ENCODE results near the gene COMMD10.

Gene COMMD10

DNA sequence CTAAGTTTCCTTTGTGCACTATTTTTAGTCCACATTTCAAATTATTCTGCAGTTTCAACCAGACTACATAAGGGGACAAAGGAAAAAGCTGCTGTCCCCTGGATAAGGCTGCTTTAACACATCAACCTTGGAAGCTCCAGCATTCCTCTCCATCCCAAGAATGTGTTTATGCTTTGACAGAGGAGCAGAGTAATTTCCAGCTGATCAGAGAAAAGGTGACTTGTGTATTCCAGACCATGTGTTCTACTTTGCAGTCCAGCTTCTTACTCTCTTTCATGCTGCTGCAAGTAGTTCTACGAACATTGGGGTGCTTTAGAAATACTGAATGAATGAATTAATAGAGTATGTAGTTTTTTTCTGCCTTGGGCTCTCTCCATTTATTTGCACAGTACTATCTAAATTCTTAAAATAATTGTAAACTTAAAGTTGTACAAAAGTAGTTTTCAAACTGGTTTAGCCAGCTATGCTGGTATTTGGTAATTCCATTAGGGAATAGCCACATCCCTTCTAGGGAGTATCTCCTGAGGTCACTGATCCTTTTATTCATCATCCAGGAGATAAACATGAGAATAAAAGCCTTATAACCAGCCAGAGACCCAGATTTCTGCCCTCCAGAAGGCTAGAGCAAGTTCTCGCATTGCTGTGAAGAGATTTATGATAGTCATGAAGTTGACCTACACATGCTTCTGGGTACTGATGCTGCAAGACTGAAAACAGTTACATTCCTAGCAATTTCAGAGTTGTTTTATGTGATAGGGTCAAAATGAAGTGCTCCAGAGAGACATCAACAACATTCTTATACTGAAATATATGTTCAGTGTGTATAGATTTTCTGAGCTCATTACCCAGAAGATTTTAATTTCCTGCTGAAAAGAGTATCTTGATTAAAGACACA, 215.2 kb downstream of the COMMD10 start:
- H3K4me1 ChIP-seq (ENCODE audit: insufficient read depth, low read length), result no peaks in the 10 kb centered on the region
- no peak overlapping the region for H3K9ac ChIP-seq (ENCODE audit: low read depth, low read length)
- 0 out of 2 replicates have a peak, but pooled peaks cover 5% of the 10 kb centered on the region for H3K9me3 ChIP-seq (ENCODE audit: control insufficient read depth, insufficient read depth, low read length)
- H3K36me3 ChIP-seq (ENCODE audit: insufficient read depth, low read length), result no peaks in the 10 kb centered on the region

DNA sequence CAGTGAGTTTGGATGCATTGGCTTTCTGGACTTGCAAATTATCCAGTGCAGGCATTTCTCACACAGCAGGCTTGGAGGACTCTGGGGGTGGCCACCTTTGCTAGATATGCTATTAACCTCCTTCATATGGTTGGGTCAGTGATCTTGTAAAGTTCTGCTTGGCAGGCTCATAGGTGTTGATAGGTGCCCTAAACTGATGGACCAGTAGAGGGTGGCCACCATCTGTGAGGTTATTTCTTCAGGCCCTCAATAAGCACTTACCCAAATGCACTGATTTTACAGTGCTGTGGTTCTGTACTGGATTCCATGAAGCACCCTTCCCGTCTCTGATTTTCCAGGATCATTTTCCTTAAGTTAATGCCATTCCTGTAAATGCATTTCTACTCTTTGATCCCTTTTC, 216.3 kb downstream of the COMMD10 start:
- H3K4me1 ChIP-seq (ENCODE audit: insufficient read depth, low read length), result no peaks in the 10 kb centered on the region
- H3K36me3 ChIP-seq (ENCODE audit: insufficient read depth, low read length), result no peaks in the 10 kb centered on the region
- 0 out of 2 replicates have a peak, but pooled peaks cover 5% of the 10 kb centered on the region for H3K9me3 ChIP-seq (ENCODE audit: control insufficient read depth, insufficient read depth, low read length)
- no peak overlapping the region for H3K9ac ChIP-seq (ENCODE audit: low read depth, low read length)

DNA sequence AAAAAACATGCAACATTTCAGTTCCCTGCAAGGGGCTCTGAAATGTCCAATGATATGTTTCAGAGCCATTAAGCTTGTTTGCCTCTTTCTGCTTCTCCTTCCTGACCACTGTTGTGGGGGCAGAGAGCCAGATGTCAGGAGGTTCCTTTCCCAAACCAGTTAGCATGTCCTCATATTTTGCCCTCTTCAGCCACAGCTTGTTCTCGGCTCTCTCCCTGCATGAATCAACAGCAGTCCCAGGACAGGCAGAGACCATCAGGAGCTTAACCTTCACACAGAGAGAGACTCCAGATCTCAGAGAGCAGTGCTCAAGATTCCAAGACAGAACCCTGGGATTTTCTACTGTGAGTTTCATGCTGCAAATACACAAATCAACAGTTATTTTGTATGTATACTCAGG, 218.5 kb downstream of the COMMD10 start:
- Histone ChIP-seq H3K9ac (ENCODE audit: low read depth, low read length) (no peak overlapping the region), H3K4me1 (ENCODE audit: insufficient read depth, low read length) (no peaks in the 10 kb centered on the region), H3K36me3 (ENCODE audit: insufficient read depth, low read length) (no peaks in the 10 kb centered on the region), H3K9me3 (ENCODE audit: control insufficient read depth, insufficient read depth, low read length) (0 out of 2 replicates have a peak, but pooled peaks cover under 1% of the 10 kb centered on the region)

DNA sequence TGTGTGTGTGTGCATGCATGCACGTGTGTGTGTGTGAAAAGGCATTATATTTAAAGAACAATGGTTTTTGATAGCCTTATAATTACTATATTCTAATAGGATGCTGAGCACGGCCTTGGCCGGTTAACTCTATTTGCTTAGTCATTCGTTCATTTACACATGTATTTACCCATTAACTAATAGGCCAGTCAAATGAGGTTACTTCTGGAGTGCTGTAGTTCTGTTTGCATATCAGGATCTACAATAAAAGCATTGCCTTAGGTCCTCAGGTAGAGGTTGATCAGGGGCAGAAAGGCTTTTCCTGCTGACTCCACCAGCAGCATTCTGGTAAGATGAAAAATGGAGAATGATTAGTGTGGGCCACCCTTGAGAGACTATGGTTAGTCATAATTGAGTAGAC, 219.0 kb downstream of the COMMD10 start:
- Histone ChIP-seq H3K9me3 (ENCODE audit: control insufficient read depth, insufficient read depth, low read length) (no peaks in the 10 kb centered on the region), H3K9ac (ENCODE audit: low read depth, low read length) (no peak overlapping the region), H3K4me1 (ENCODE audit: insufficient read depth, low read length) (no peaks in the 10 kb centered on the region)

DNA sequence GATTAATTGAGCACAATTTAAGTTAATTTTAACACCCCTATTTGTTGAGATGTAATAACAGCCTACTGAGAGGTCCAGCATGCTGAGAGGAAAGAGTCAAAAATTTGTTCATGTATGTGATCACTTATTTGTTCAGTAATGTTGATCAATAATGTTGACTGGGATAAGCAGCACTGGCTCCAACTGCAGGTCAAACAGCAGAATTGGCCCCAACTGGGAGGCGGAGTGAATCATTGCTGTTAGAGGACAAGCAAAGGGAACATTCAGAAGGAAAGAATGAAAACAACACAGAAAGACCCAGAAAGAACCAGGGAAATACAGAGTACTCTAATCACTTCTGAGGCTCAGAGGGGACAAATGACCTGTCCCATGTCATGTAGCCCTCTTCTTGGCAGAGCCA, 221.1 kb downstream of the COMMD10 start:
- no peak overlapping the region for H3K9ac ChIP-seq (ENCODE audit: low read depth, low read length)
- no peaks in the 10 kb centered on the region for H3K4me1 ChIP-seq (ENCODE audit: insufficient read depth, low read length)
- no peaks in the 10 kb centered on the region for H3K9me3 ChIP-seq (ENCODE audit: control insufficient read depth, insufficient read depth, low read length)

More for the DNA sequence above, 219.0 kb downstream of the COMMD10 start:
- no peaks in the 10 kb centered on the region for H3K36me3 ChIP-seq (ENCODE audit: insufficient read depth, low read length)

DNA sequence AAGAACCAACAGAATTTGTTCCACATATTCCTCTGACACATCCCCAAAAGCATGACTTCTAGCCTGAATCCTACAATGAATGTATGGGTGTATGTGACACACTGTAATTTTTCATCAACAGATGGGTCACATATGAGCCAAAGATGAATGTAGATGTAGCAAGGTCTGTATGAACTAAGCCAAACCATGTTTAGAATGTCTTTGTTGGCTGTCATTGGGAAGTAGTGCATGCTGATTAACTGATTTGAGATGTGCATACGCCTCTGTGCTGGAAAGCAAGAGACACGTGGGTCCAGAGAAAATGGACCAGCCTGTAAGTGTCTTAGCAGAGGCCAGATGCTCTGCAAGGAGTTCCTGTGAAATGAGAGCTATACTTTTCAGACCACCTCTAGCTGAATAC, 222.0 kb downstream of the COMMD10 start:
- Histone ChIP-seq H3K36me3 (ENCODE audit: insufficient read depth, low read length) (no peaks in the 10 kb centered on the region), H3K9me3 (ENCODE audit: control insufficient read depth, insufficient read depth, low read length) (no peaks in the 10 kb centered on the region), H3K9ac (ENCODE audit: low read depth, low read length) (no peak overlapping the region), H3K4me1 (ENCODE audit: insufficient read depth, low read length) (no peaks in the 10 kb centered on the region)

More for the DNA sequence above, 221.1 kb downstream of the COMMD10 start:
- H3K36me3 ChIP-seq (ENCODE audit: insufficient read depth, low read length), result no peaks in the 10 kb centered on the region

DNA sequence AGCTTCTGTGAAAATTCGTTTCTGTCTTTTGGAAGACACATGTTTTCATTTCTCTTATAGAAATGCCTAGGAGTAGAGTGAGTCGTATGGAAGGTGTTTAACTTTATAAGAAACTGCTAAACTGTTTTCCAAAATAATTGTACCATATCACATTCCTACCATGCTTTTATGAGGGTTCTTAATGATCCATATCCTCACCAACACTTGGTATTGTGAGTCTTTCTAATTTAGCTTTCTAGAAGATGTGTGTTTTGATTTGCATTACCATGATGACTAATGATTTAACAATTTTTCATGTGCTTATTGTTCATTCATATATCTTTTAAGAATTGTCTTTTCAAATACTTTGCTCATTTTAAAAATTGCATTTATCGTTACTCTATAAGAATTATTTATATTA, 223.6 kb downstream of the COMMD10 start:
- Histone ChIP-seq H3K36me3 (ENCODE audit: insufficient read depth, low read length) (no peaks in the 10 kb centered on the region), H3K9me3 (ENCODE audit: control insufficient read depth, insufficient read depth, low read length) (no peaks in the 10 kb centered on the region), H3K4me1 (ENCODE audit: insufficient read depth, low read length) (no peaks in the 10 kb centered on the region), H3K9ac (ENCODE audit: low read depth, low read length) (no peak overlapping the region)

DNA sequence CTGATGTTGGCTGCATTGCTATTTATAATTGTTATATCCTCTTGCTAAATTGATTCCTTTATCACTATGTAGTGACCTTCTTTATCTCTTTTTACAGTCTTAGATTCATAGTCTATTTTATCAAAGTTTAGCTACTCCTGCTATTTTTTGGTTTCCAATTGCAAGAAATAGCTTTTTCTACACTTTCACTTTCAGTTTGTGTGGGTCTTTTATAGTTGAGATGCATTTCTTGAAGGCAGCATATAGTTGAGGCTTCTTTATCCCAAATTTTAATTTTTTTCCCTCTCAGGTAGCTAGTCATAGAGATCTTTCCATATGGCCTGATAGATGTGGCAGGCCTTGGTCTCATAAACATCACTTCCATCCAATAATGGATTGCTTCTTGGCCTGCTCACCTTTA, 228.5 kb downstream of the COMMD10 start:
- no peak overlapping the region for H3K9ac ChIP-seq (ENCODE audit: low read depth, low read length)
- no peaks in the 10 kb centered on the region for H3K4me1 ChIP-seq (ENCODE audit: insufficient read depth, low read length)

DNA sequence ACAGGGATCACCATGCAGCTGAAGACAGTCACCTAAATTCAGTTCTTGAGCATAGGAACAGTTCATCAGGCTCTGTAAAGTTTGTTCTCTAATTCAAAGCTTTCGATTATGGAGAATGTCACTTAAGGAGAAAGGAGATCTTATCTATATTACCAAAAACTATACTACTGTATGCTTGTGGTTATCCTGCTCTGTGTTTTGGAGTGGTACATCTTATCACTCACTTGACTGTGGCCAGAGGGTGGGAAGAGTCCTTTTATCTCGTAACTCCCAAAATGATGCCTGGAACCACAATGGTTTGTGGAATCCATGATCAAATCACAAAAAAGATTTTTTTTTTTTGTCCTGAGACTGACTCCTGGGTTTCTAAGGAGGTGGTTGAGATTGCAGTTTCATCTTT, 230.7 kb downstream of the COMMD10 start:
- no peaks in the 10 kb centered on the region for H3K36me3 ChIP-seq (ENCODE audit: insufficient read depth, low read length)
- no peaks in the 10 kb centered on the region for H3K9me3 ChIP-seq (ENCODE audit: control insufficient read depth, insufficient read depth, low read length)
- no peaks in the 10 kb centered on the region for H3K4me1 ChIP-seq (ENCODE audit: insufficient read depth, low read length)
- no peak overlapping the region for H3K9ac ChIP-seq (ENCODE audit: low read depth, low read length)

More for the DNA sequence above, 228.5 kb downstream of the COMMD10 start:
- H3K9me3 ChIP-seq (ENCODE audit: control insufficient read depth, insufficient read depth, low read length), result no peaks in the 10 kb centered on the region
- no peaks in the 10 kb centered on the region for H3K36me3 ChIP-seq (ENCODE audit: insufficient read depth, low read length)

DNA sequence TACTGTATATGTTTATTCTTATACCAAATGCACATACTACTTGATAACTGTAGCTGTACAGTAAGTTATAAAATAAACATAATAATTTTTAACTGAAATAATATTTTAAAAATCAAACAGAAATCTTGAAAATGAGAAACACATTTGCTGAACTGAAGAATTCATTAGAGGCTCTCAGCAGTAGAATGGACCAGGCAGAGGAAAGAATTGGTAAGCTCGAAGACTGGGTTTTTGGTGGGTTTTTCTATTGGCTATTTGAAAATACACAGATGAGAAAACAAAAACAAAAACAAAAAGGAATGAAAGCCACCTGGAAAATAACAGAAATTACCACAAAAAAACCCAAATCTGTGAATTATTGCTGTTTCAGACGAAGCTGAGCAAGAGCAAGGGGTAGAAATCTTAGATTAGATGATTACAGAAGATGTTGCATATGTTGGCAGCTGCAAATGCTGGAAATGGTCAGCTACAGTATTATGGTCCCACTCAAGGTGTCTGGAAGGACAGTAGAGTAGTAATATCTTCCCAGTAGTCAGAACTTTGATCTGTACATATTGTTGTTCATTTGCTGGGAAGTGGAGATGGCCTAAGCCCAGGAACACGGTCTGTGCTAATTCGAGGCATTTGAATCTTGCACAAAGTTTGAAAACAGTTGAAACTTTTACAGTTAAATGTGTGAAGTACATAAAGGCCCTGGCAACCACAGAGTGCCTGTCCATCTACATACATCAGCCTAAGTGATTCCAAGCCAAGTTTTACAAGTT, 233.4 kb downstream of the COMMD10 start:
- H3K4me1 ChIP-seq (ENCODE audit: insufficient read depth, low read length), result no peaks in the 10 kb centered on the region
- H3K9me3 ChIP-seq (ENCODE audit: control insufficient read depth, insufficient read depth, low read length), result no peaks in the 10 kb centered on the region; the same call in 1 of the 2 replicates
- no peak overlapping the region for H3K9ac ChIP-seq (ENCODE audit: low read depth, low read length)
- H3K36me3 ChIP-seq (ENCODE audit: insufficient read depth, low read length), result no peaks in the 10 kb centered on the region

DNA sequence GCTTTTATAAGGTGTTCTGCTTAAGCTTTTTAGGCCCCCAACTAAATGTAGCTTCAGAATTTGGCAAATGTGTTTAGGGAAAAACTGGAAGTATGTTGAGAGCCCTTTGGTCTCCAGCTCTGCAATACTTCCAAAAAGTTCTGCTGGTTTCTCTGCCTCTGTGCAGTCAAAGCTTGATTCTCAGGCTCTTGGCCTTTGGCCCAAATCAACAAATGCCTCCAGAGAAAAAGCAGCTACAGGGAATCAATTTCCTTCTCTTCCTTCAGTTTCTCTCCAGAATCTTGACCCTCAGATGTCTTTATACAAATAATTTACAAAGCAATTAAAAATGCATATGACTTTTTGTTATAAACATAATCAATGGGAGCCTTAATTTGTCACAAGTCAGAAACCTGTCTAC, 235.7 kb downstream of the COMMD10 start:
- Histone ChIP-seq H3K9me3 (ENCODE audit: control insufficient read depth, insufficient read depth, low read length) (no peaks in the 10 kb centered on the region; the same call in none of the 2 replicates), H3K36me3 (ENCODE audit: insufficient read depth, low read length) (no peaks in the 10 kb centered on the region), H3K9ac (ENCODE audit: low read depth, low read length) (no peak overlapping the region), H3K4me1 (ENCODE audit: insufficient read depth, low read length) (no peaks in the 10 kb centered on the region)

DNA sequence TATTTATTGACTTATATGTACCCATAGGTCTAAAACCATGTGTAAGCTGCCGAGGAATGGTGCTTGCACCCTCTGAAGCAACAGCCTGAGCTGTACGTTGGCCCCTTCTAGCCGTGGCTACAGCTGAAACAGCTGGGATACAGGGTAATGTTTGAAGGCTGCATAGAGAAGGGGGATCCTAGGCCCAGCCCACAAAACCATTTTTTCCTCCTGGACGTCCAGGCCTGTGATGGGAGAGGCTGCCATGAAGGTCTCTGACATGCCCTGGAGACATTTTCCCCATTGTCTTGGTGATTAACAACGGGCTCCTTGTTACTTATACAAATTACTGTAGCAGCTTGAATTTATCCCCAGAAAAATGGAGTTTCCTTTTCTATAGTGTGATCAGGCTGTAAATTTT, 244.7 kb downstream of the COMMD10 start:
- H3K36me3 ChIP-seq (ENCODE audit: insufficient read depth, low read length), result no peaks in the 10 kb centered on the region
- peaks cover 14% of the 10 kb centered on the region for H3K9me3 ChIP-seq (ENCODE audit: control insufficient read depth, insufficient read depth, low read length)
- no peak overlapping the region for H3K9ac ChIP-seq (ENCODE audit: low read depth, low read length)
- H3K4me1 ChIP-seq (ENCODE audit: insufficient read depth, low read length), result no peaks in the 10 kb centered on the region

DNA sequence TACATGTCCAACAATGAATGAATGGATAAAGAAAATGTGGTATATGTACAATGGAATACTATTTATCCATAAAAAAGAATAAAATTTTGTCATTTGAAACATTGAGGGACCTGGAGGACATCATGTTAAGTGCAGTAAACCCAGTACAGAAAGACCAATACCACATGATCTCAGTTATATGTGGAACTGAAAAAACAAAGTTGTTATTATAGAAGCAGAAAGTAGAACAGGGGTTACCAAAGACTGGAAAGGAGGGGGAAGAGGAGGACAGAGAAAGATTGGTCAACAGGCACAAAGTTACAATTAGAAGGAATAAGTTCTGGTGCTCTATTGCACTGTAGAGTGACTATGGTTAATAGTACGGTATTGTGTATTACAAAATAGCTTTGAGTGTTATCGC, 256.0 kb downstream of the COMMD10 start:
- Histone ChIP-seq H3K9ac (ENCODE audit: low read depth, low read length) (no peak overlapping the region), H3K36me3 (ENCODE audit: insufficient read depth, low read length) (no peaks in the 10 kb centered on the region), H3K4me1 (ENCODE audit: insufficient read depth, low read length) (0 out of 2 replicates have a peak, but pooled peaks cover 8% of the 10 kb centered on the region)

More for the DNA sequence above, 256.0 kb downstream of the COMMD10 start:
- H3K9me3 ChIP-seq (ENCODE audit: control insufficient read depth, insufficient read depth, low read length), result no peaks in the 10 kb centered on the region

Measured in ES-I3 (cell line).